GM19239 (cell line): ENCODE measurements around the gene LTBP3.
"Not testable (repeated sequence)": the region's sequence is repeated elsewhere in the genome, so short reads cannot be mapped to it uniquely, and the experiment has no call there.

Experiments
- DNase-seq: peaks from one replicate; pipeline ENCODE4 v3.0.0; 2011; ENCODE audit warnings: low spot score; ENCODE audit not compliant: insufficient read length
- FAIRE-seq: peaks from 2 replicates; lab custom pipeline; 2011; peaks lifted over from hg19 to GRCh38; lab: Jason Lieb, UNC

Gene LTBP3

GRCh38 chr11:65539744-65540289 is 18.3 kb downstream of the LTBP3 start:
- FAIRE-seq = no peak
- peak; percentile 94 for DNase-seq

GRCh38 chr11:65538915-65539743 is 19.0 kb downstream of the LTBP3 start:
- DNase-seq = no peak
- FAIRE-seq = no peak

- FAIRE-seq (no peak), DNase-seq (no peak)
These were observed 19.8 kb downstream of the LTBP3 start for GRCh38 chr11:65538232-65538914.

- DNase-seq (no peak), FAIRE-seq (no peak)
These were observed 20.4 kb downstream of the LTBP3 start for GRCh38 chr11:65537620-65538231.

- FAIRE-seq = no peak
These were observed 20.9 kb downstream of the LTBP3 start for GRCh38 chr11:65537296-65537597.

GRCh38 chr11:65536412-65537295 is 21.5 kb downstream of the LTBP3 start:
- DNase-seq = no peak
- no peak for FAIRE-seq

More at GRCh38 chr11:65537296-65537597, 20.9 kb downstream of the LTBP3 start:
- no peak for DNase-seq

- DNase-seq = no peak
- FAIRE-seq = no peak
These were observed 23.1 kb downstream of the LTBP3 start for GRCh38 chr11:65535102-65535501.

GRCh38 chr11:65532388-65533064 is 25.6 kb downstream of the LTBP3 start:
- FAIRE-seq (no peak), DNase-seq (no peak)

- FAIRE-seq (no peak), DNase-seq (no peak)
These were observed 28.0 kb downstream of the LTBP3 start for GRCh38 chr11:65530157-65530496.

- no peak for DNase-seq
- no peak for FAIRE-seq
These were observed 28.5 kb downstream of the LTBP3 start for GRCh38 chr11:65529475-65530156.

- FAIRE-seq (no peak), DNase-seq (no peak)
These were observed 29.3 kb downstream of the LTBP3 start for GRCh38 chr11:65528819-65529350.

- FAIRE-seq = no peak
- no peak for DNase-seq
These were observed 31.4 kb downstream of the LTBP3 start for GRCh38 chr11:65526744-65527143.

GRCh38 chr11:65525546-65526480 is 32.3 kb downstream of the LTBP3 start:
- no peak for FAIRE-seq

GRCh38 chr11:65524741-65525545 is 33.2 kb downstream of the LTBP3 start, which contains the start of gene SCYL1:
Gene SCYL1 (plus strand): TSS chr11:65525083. CDS start chr11:65525154, 71 bp downstream.
- peak; percentile 59 for DNase-seq
- peak; percentile 23 for FAIRE-seq

More at GRCh38 chr11:65525546-65526480, 32.3 kb downstream of the LTBP3 start:
- DNase-seq = no peak

GRCh38 chr11:65524014-65524740 is 34.0 kb downstream of the LTBP3 start:
- FAIRE-seq = no peak

GRCh38 chr11:65523631-65523968 is 34.6 kb downstream of the LTBP3 start:
- FAIRE-seq = not testable (repeated sequence)

More at GRCh38 chr11:65524014-65524740, 34.0 kb downstream of the LTBP3 start:
- DNase-seq = no peak

More at GRCh38 chr11:65523631-65523968, 34.6 kb downstream of the LTBP3 start:
- not testable (repeated sequence) for DNase-seq
